ENCODE results near the gene NSUN4.

DNA sequence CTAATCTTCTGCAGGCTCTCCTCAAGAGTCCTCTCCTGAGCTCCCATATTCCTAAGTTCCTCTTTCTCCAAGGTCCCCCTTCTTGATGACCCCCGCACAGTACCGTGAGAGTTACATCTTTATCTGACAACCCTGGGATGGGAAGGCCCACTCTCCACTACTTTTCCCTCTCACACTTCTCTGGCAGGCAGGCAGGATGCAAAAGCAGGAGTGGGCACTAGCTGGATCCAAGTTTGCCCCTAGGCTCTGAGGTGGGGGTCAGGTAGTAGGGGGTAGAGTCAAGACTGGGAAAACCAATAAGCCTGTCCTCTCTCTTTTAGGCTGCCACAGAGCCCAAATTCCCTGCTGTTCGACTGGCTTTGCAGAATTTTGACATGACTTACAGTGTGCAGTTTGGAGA lies 3.9 kb downstream of the NSUN4 start:
- TF ChIP-seq, protein P1, sequence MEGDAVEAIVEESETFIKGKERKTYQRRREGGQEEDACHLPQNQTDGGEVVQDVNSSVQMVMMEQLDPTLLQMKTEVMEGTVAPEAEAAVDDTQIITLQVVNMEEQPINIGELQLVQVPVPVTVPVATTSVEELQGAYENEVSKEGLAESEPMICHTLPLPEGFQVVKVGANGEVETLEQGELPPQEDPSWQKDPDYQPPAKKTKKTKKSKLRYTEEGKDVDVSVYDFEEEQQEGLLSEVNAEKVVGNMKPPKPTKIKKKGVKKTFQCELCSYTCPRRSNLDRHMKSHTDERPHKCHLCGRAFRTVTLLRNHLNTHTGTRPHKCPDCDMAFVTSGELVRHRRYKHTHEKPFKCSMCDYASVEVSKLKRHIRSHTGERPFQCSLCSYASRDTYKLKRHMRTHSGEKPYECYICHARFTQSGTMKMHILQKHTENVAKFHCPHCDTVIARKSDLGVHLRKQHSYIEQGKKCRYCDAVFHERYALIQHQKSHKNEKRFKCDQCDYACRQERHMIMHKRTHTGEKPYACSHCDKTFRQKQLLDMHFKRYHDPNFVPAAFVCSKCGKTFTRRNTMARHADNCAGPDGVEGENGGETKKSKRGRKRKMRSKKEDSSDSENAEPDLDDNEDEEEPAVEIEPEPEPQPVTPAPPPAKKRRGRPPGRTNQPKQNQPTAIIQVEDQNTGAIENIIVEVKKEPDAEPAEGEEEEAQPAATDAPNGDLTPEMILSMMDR (IDR thresholded peaks at IDR 0.05; ENCODE audit: borderline replicate concordance, extremely low read depth, low read length, poor library complexity, severe bottlenecking): no peak
- TF ChIP-seq EZH2 (IDR thresholded peaks at IDR 0.05; ENCODE audit: borderline replicate concordance, low read depth, low read length, severe bottlenecking): no peak

Measured in DND-41 (cell line).